HepG2 (cell line): ENCODE results near the gene PIK3C3. TPM values are rescaled to one million over a fixed set of nuclear protein-coding genes. Genes with fewer than 3 reads are reported as not detected.

Source experiments
- DR1 ChIP-seq: sonication (generic); formaldehyde crosslinking; IDR thresholded peaks from 2 replicates; pipeline ENCODE4 v1.8.0; 2021; ENCODE audit warnings: mild to moderate bottlenecking, missing genetic modification reagents, inconsistent platforms
- REXO4 ChIP-seq: sonication (generic); formaldehyde crosslinking; IDR thresholded peaks from 2 replicates; pipeline ENCODE4 v1.8.0; 2022; ENCODE audit warnings: missing genetic modification reagents, mild to moderate bottlenecking, borderline replicate concordance
- TAF1 ChIP-seq: sonication (generic); formaldehyde crosslinking; IDR thresholded peaks from 2 replicates; pipeline ENCODE4 v1.4.0; 2020; ENCODE audit warnings: missing genetic modification reagents
- U2AF2 ChIP-seq: fragments of 200-400 bp; formaldehyde crosslinking; IDR thresholded peaks from 2 replicates; pipeline ENCODE4 v1.6.1; 2017; ENCODE audit warnings: low read depth, mild to moderate bottlenecking, low read length
- ZFYVE20 ChIP-seq: sonication (generic); formaldehyde crosslinking; IDR thresholded peaks from 2 replicates; pipeline ENCODE4 v1.8.0; 2023; ENCODE audit warnings: low read depth, mild to moderate bottlenecking, moderate library complexity, missing genetic modification reagents, borderline replicate concordance
- ZNF432 ChIP-seq: sonication (generic); formaldehyde crosslinking; IDR thresholded peaks from 2 replicates; pipeline ENCODE4 v1.5.0; 2020; ENCODE audit warnings: missing genetic modification reagents, mild to moderate bottlenecking, borderline replicate concordance
- polyA plus RNA-seq, 8 experiments: library from polyadenylated mRNA; depleted of rRNA in 3 of 8; stranded (reverse) in 7 of 8; unstranded in 1 of 8; fragments of >200 nt; fragmentation: Illumina TruSeq in 4 of 8; extraction: Trizol in 4 of 8; gene quantifications; 2 replicates each; pipeline versions ENCODE4 v1.2.1 to v1.2.3, GENCODE V29; 2011 to 2016; ENCODE audit warnings: low read depth in 4 of 8, missing spikeins in 1 of 8, mixed read lengths in 1 of 8; ENCODE audit not compliant: insufficient read depth in 1 of 8
- total RNA-seq, 5 experiments: library from RNA; depleted of rRNA; stranded (reverse); fragments of >200 nt; fragmentation: Illumina TruSeq; extraction: Trizol; gene quantifications; 2 replicates each; pipeline ENCODE4 v1.2.3, GENCODE V29; 2016; ENCODE audit warnings: low read depth in 1 of 5
- TF ChIP-seq, protein P1 (sequence below): sonication (generic); formaldehyde crosslinking; IDR thresholded peaks from 2 replicates; pipeline ENCODE4 v1.5.0; 2020; ENCODE audit warnings: mild to moderate bottlenecking, missing genetic modification reagents, borderline replicate concordance
- TF ChIP-seq, protein P2 (sequence below): sonication (generic); formaldehyde crosslinking; IDR thresholded peaks from 2 replicates; pipeline ENCODE4 v1.4.0; 2020; ENCODE audit warnings: missing genetic modification reagents, borderline replicate concordance
- TF ChIP-seq, protein P3 (sequence below), 2 experiments: sonication (generic) in 1 of 2; formaldehyde crosslinking in 1 of 2; IDR thresholded peaks; 2 replicates each; pipeline versions ENCODE4 v1.4.0 to v1.6.1; 2018 to 2020; ENCODE audit warnings: missing genetic modification reagents in 2 of 2, borderline replicate concordance in 1 of 2, low read depth in 1 of 2, mild to moderate bottlenecking in 1 of 2, missing biosample characterization in 1 of 2

PIK3C3 gene
- total and polyA plus RNA-seq, 2 of the 13 experiments (the other 11 are each of a cell fraction or from before 2014, with no cell fraction given): 42.8 to 46.4 TPM

DNA sequence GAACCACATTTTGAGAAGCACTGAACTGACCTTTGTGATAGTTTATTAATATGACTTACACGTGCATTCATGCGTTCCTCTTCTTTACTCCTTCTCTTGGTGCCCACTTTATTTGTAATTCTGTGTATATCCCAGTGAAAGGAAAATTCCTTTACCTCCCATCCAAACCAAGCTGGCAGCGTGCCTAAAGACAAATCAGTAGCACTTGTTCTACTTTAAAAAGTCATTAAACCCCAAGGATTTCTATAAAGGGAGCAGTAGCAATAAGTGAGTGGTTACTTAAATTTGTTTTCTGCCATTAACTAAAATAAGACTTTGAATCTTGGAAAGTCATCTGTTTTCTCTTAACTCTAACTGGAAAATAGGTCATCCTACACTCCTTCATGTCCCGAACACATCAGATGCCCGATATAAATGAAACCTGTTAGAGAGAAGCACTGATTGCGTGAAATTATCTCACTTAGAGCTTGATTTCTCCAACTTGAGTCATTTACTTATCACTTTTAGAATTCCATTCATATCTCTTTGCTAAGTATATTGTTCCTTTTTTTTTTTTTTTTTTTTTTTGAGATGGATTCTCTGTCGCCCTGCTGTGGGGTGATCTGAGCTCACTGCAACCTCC is 10.7 kb downstream of the PIK3C3 start (continued):
- TF ChIP-seq, protein P1, sequence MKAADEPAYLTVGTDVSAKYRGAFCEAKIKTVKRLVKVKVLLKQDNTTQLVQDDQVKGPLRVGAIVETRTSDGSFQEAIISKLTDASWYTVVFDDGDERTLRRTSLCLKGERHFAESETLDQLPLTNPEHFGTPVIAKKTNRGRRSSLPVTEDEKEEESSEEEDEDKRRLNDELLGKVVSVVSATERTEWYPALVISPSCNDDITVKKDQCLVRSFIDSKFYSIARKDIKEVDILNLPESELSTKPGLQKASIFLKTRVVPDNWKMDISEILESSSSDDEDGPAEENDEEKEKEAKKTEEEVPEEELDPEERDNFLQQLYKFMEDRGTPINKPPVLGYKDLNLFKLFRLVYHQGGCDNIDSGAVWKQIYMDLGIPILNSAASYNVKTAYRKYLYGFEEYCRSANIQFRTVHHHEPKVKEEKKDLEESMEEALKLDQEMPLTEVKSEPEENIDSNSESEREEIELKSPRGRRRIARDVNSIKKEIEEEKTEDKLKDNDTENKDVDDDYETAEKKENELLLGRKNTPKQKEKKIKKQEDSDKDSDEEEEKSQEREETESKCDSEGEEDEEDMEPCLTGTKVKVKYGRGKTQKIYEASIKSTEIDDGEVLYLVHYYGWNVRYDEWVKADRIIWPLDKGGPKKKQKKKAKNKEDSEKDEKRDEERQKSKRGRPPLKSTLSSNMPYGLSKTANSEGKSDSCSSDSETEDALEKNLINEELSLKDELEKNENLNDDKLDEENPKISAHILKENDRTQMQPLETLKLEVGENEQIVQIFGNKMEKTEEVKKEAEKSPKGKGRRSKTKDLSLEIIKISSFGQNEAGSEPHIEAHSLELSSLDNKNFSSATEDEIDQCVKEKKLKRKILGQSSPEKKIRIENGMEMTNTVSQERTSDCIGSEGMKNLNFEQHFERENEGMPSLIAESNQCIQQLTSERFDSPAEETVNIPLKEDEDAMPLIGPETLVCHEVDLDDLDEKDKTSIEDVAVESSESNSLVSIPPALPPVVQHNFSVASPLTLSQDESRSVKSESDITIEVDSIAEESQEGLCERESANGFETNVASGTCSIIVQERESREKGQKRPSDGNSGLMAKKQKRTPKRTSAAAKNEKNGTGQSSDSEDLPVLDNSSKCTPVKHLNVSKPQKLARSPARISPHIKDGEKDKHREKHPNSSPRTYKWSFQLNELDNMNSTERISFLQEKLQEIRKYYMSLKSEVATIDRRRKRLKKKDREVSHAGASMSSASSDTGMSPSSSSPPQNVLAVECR: no peak
- TF ChIP-seq, protein P2, sequence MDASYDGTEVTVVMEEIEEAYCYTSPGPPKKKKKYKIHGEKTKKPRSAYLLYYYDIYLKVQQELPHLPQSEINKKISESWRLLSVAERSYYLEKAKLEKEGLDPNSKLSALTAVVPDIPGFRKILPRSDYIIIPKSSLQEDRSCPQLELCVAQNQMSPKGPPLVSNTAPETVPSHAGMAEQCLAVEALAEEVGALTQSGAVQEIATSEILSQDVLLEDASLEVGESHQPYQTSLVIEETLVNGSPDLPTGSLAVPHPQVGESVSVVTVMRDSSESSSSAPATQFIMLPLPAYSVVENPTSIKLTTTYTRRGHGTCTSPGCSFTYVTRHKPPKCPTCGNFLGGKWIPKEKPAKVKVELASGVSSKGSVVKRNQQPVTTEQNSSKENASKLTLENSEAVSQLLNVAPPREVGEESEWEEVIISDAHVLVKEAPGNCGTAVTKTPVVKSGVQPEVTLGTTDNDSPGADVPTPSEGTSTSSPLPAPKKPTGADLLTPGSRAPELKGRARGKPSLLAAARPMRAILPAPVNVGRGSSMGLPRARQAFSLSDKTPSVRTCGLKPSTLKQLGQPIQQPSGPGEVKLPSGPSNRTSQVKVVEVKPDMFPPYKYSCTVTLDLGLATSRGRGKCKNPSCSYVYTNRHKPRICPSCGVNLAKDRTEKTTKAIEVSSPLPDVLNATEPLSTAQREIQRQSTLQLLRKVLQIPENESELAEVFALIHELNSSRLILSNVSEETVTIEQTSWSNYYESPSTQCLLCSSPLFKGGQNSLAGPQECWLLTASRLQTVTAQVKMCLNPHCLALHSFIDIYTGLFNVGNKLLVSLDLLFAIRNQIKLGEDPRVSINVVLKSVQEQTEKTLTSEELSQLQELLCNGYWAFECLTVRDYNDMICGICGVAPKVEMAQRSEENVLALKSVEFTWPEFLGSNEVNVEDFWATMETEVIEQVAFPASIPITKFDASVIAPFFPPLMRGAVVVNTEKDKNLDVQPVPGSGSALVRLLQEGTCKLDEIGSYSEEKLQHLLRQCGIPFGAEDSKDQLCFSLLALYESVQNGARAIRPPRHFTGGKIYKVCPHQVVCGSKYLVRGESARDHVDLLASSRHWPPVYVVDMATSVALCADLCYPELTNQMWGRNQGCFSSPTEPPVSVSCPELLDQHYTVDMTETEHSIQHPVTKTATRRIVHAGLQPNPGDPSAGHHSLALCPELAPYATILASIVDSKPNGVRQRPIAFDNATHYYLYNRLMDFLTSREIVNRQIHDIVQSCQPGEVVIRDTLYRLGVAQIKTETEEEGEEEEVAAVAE: no peak
- TF ChIP-seq U2AF2 (no peak), ZFYVE20 (CRISPR knock-in tag) (no peak), ZNF432 (CRISPR knock-in tag) (no peak), TAF1 (CRISPR knock-in tag) (no peak), DR1 (no peak), REXO4 (CRISPR knock-in tag) (no peak)
- TF ChIP-seq, protein P3, sequence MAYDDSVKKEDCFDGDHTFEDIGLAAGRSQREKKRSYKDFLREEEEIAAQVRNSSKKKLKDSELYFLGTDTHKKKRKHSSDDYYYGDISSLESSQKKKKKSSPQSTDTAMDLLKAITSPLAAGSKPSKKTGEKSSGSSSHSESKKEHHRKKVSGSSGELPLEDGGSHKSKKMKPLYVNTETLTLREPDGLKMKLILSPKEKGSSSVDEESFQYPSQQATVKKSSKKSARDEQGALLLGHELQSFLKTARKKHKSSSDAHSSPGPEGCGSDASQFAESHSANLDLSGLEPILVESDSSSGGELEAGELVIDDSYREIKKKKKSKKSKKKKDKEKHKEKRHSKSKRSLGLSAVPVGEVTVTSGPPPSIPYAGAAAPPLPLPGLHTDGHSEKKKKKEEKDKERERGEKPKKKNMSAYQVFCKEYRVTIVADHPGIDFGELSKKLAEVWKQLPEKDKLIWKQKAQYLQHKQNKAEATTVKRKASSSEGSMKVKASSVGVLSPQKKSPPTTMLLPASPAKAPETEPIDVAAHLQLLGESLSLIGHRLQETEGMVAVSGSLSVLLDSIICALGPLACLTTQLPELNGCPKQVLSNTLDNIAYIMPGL (CRISPR knock-in tag; IDR thresholded peaks at IDR 0.05; ENCODE audit: borderline replicate concordance in 1 of 2, low read depth in 1 of 2): no peak
- TF ChIP-seq, all 625 proteins: peak for 0
